ENCODE measurements around the gene AGBL1. TPM values are rescaled to one million over a fixed set of nuclear protein-coding genes. Genes with fewer than 3 reads are reported as not detected.

AGBL1 gene
- total RNA-seq, 1 experiment from 2014 or later: not detected

GRCh38 chr15:86159468-86159867, 79.8 kb downstream of the AGBL1 start:
- DNase-seq: no peak
- TF ChIP-seq CTCF (IDR thresholded peaks at IDR 0.05; ENCODE audit: insufficient read depth in 1 of 2, low read depth in 1 of 2, low read length in 1 of 2, severe bottlenecking in 1 of 2, unreplicated experiment in 1 of 2): no peak
- no peak overlapping the region for H3K4me3 ChIP-seq (ENCODE audit: low read depth, low read length)
- H3K4me1 ChIP-seq: peaks cover 7% of the 10 kb centered on the region; the same call in 1 of the 2 replicates
- no peaks in the 10 kb centered on the region for H3K27me3 ChIP-seq (replicated peaks; ENCODE audit: control insufficient read depth, insufficient read depth, low read length)
- Mint-ChIP-seq H3K27ac (ENCODE audit: unreplicated experiment) (no peak overlapping the region), H3K4me1 (ENCODE audit: low read depth, unreplicated experiment) (peaks cover 6% of the 10 kb centered on the region), H3K4me3 (ENCODE audit: unreplicated experiment) (no peak overlapping the region), H3K9me3 (ENCODE audit: unreplicated experiment) (no peaks in the 10 kb centered on the region), H3K27me3 (ENCODE audit: insufficient read depth, unreplicated experiment) (peaks cover 3% of the 10 kb centered on the region), H3K36me3 (ENCODE audit: insufficient read depth, unreplicated experiment) (no peaks in the 10 kb centered on the region)
- H3K9me3 ChIP-seq: no peaks in the 10 kb centered on the region
- no TSS peak for BruUV-seq (replicated peaks)
- intact Hi-C loops (cut with micrococcal nuclease; ENCODE audit: unreplicated experiment): no loop called here
- no peaks in the 10 kb centered on the region for H3K36me3 ChIP-seq (ENCODE audit: control insufficient read depth, insufficient read depth, low read length)
- POLR2A ChIA-PET: no interaction called here
- CTCF ChIA-PET: no interaction called here

GRCh38 chr15:86161250-86161649, 81.6 kb downstream of the AGBL1 start:
- Histone ChIP-seq H3K4me1 (peaks cover 20% of the 10 kb centered on the region), H3K9me3 (no peaks in the 10 kb centered on the region), H3K4me3 (ENCODE audit: low read depth, low read length) (no peak overlapping the region), H3K27me3 (replicated peaks; ENCODE audit: control insufficient read depth, insufficient read depth, low read length) (no peaks in the 10 kb centered on the region), H3K36me3 (ENCODE audit: control insufficient read depth, insufficient read depth, low read length) (no peaks in the 10 kb centered on the region)
- no peak for DNase-seq
- intact Hi-C loops (cut with micrococcal nuclease; ENCODE audit: unreplicated experiment): no loop called here
- H3K27me3 Mint-ChIP-seq (ENCODE audit: insufficient read depth, unreplicated experiment): peaks cover 1% of the 10 kb centered on the region
- H3K9me3 Mint-ChIP-seq (ENCODE audit: unreplicated experiment): no peaks in the 10 kb centered on the region
- TF ChIP-seq CTCF (IDR thresholded peaks at IDR 0.05; ENCODE audit: insufficient read depth in 1 of 2, low read depth in 1 of 2, low read length in 1 of 2, severe bottlenecking in 1 of 2, unreplicated experiment in 1 of 2): no peak
- no peak overlapping the region for H3K27ac Mint-ChIP-seq (ENCODE audit: unreplicated experiment)
- H3K4me3 Mint-ChIP-seq (ENCODE audit: unreplicated experiment): no peak overlapping the region
- ChIA-PET POLR2A (no interaction called here), CTCF (no interaction called here)
- H3K36me3 Mint-ChIP-seq (ENCODE audit: insufficient read depth, unreplicated experiment): no peaks in the 10 kb centered on the region
- BruUV-seq (replicated peaks): no TSS peak
- peaks cover 6% of the 10 kb centered on the region for H3K4me1 Mint-ChIP-seq (ENCODE audit: low read depth, unreplicated experiment)

- Mint-ChIP-seq H3K27ac (ENCODE audit: unreplicated experiment) (no peak overlapping the region), H3K27me3 (ENCODE audit: insufficient read depth, unreplicated experiment) (no peaks in the 10 kb centered on the region), H3K4me1 (ENCODE audit: low read depth, unreplicated experiment) (peaks cover 6% of the 10 kb centered on the region), H3K36me3 (ENCODE audit: insufficient read depth, unreplicated experiment) (no peaks in the 10 kb centered on the region), H3K4me3 (ENCODE audit: unreplicated experiment) (no peak overlapping the region), H3K9me3 (ENCODE audit: unreplicated experiment) (no peaks in the 10 kb centered on the region)
- no peak for DNase-seq
- no peaks in the 10 kb centered on the region for H3K27me3 ChIP-seq (replicated peaks; ENCODE audit: control insufficient read depth, insufficient read depth, low read length)
- CTCF ChIA-PET: no interaction called here
- POLR2A ChIA-PET: no interaction called here
- intact Hi-C loops (cut with micrococcal nuclease; ENCODE audit: unreplicated experiment): no loop called here
- BruUV-seq (replicated peaks): no TSS peak
- H3K36me3 ChIP-seq (ENCODE audit: control insufficient read depth, insufficient read depth, low read length): no peaks in the 10 kb centered on the region
- TF ChIP-seq CTCF (IDR thresholded peaks at IDR 0.05; ENCODE audit: insufficient read depth in 1 of 2, low read depth in 1 of 2, low read length in 1 of 2, severe bottlenecking in 1 of 2, unreplicated experiment in 1 of 2): no peak
- no peaks in the 10 kb centered on the region for H3K9me3 ChIP-seq
- peaks cover 21% of the 10 kb centered on the region for H3K4me1 ChIP-seq
- no peak overlapping the region for H3K4me3 ChIP-seq (ENCODE audit: low read depth, low read length)
These were observed 82.5 kb downstream of the AGBL1 start for GRCh38 chr15:86162172-86162591.
